NB4 (cell line): Measurements from ENCODE around the gene SERPINF2.

Experiments
- DNase-seq: peaks from one replicate; pipeline ENCODE4 v3.0.0; 2010; ENCODE audit warnings: low read depth
- H3K4me3 ChIP-seq: one replicate; pipeline ENCODE4 v1.5.1; 2011; ENCODE audit warnings: mild to moderate bottlenecking, low read depth, low read length, moderate library complexity
- CTCF ChIP-seq: IDR thresholded peaks from one replicate; pipeline ENCODE4 v1.5.1; 2012; ENCODE audit warnings: low read depth, low read length
- MAX ChIP-seq: IDR thresholded peaks from 2 replicates; pipeline ENCODE4 v1.6.1; 2011; ENCODE audit warnings: low read depth, low read length
- MYC ChIP-seq: IDR thresholded peaks from 2 replicates; pipeline ENCODE4 v1.6.1; 2011; ENCODE audit warnings: low read depth, low read length
- POLR2A ChIP-seq: IDR thresholded peaks from 2 replicates; pipeline ENCODE4 v1.6.1; 2011; ENCODE audit warnings: mild to moderate bottlenecking; ENCODE audit not compliant: insufficient read length; ENCODE audit errors: extremely low read depth

The SERPINF2 gene

GRCh38 chr17:1743088-1743439 lies 393 bp downstream of the SERPINF2 start:
- no peak overlapping the region for H3K4me3 ChIP-seq
- DNase-seq: no peak
- no peak for TF ChIP-seq POLR2A
- no peak for TF ChIP-seq MYC
- no peak for TF ChIP-seq CTCF
- TF ChIP-seq MAX: no peak

- H3K4me3 ChIP-seq: no peak overlapping the region
- DNase-seq: no peak
- TF ChIP-seq CTCF: no peak
- TF ChIP-seq MYC: no peak
- TF ChIP-seq POLR2A: no peak
- no peak for TF ChIP-seq MAX
These were observed 2.2 kb downstream of the SERPINF2 start for GRCh38 chr17:1744551-1745512.

GRCh38 chr17:1745513-1746020 lies 2.9 kb downstream of the SERPINF2 start:
- TF ChIP-seq MAX (no peak), MYC (no peak), POLR2A (no peak), CTCF (no peak)
- no peak overlapping the region for H3K4me3 ChIP-seq
- DNase-seq: no peak

GRCh38 chr17:1746975-1747543 lies 4.4 kb downstream of the SERPINF2 start:
- H3K4me3 ChIP-seq: no peak overlapping the region
- no peak for DNase-seq
- no peak for TF ChIP-seq CTCF
- no peak for TF ChIP-seq MAX
- no peak for TF ChIP-seq MYC
- TF ChIP-seq POLR2A: no peak

- H3K4me3 ChIP-seq: no peak overlapping the region
- no peak for DNase-seq
- TF ChIP-seq MYC: no peak
- no peak for TF ChIP-seq CTCF
- no peak for TF ChIP-seq MAX
- no peak for TF ChIP-seq POLR2A
These were observed 8.0 kb downstream of the SERPINF2 start for GRCh38 chr17:1750628-1751027.
